Lower leg skin (tissue), 3 donors: ENCODE results near the gene APOD.

Source experiments
- CTCF ChIP-seq, 3 donors: fragments of 450-650 bp; IDR thresholded peaks; one replicate each; pipeline ENCODE4 v1.5.1; 2016; ENCODE audit warnings: antibody characterized with exemption in 3 of 3, mild to moderate bottlenecking in 3 of 3, moderate library complexity in 2 of 3
- POLR2A ChIP-seq, 2 donors: fragments of 450-650 bp; IDR thresholded peaks; one replicate each; pipeline ENCODE4 v1.6.1; 2016 to 2017; ENCODE audit warnings: antibody characterized with exemption in 2 of 2, mild to moderate bottlenecking in 1 of 2, moderate library complexity in 1 of 2

- TF ChIP-seq CTCF (IDR thresholded peaks at IDR 0.05): no peak
- TF ChIP-seq POLR2A (IDR thresholded peaks at IDR 0.05): no peak
Measured at GRCh38 chr3:195549931-195550519, 33.7 kb downstream of the APOD start.
